Large intestine (tissue), 3 donors: Measurements from ENCODE around the gene CALY. TPM values are rescaled to one million over a fixed set of nuclear protein-coding genes. Genes with fewer than 3 reads are reported as not detected.

ENCODE experiments used
- DNase-seq, 2 donors: peaks; one replicate each; pipeline versions ENCODE4 v3.0.0 to v3.0.0-alpha.2; 2013
- H3K27ac ChIP-seq: one replicate; pipeline ENCODE4 v1.5.1; 2013; ENCODE audit warnings: low read length
- H3K27me3 ChIP-seq: 2 replicates; pipeline ENCODE4 v1.6.1; 2013; ENCODE audit warnings: low read length; ENCODE audit not compliant: control insufficient read depth, insufficient read depth
- H3K36me3 ChIP-seq: 2 replicates; pipeline ENCODE4 v1.6.1; 2013; ENCODE audit warnings: low read length; ENCODE audit not compliant: control insufficient read depth, insufficient read depth
- H3K4me1 ChIP-seq: one replicate; pipeline ENCODE4 v1.6.1; 2013; ENCODE audit warnings: low read length; ENCODE audit not compliant: control insufficient read depth, insufficient read depth
- H3K4me3 ChIP-seq: one replicate; pipeline ENCODE4 v1.5.1; 2013; ENCODE audit warnings: low read length
- H3K9me3 ChIP-seq: one replicate; pipeline ENCODE4 v1.6.1; 2013; ENCODE audit warnings: mild to moderate bottlenecking, low read depth, low read length, moderate library complexity; ENCODE audit not compliant: control insufficient read depth
- WGBS: methylation state at CpG from one replicate; pipeline ENCODE4 v1.1.5; 2013; ENCODE audit warnings: low lambda C conversion rate; ENCODE audit not compliant: insufficient coverage; 5-methylcytosine and 5-hydroxymethylcytosine counted together
- polyA plus RNA-seq: library from polyadenylated mRNA; unstranded; fragments of 120-200 nt; gene quantifications from one replicate; pipeline ENCODE4 v1.2.1, GENCODE V29; 2013

The CALY gene
- polyA plus RNA-seq, 1 donor, result 6.8 TPM

- no peak for DNase-seq
- Histone ChIP-seq H3K9me3 (peaks cover 23% of the 10 kb centered on the region), H3K4me3 (no peak overlapping the region), H3K27me3 (peaks cover 15% of the 10 kb centered on the region), H3K27ac (no peak overlapping the region), H3K36me3 (no peaks in the 10 kb centered on the region), H3K4me1 (peaks cover 11% of the 10 kb centered on the region)
- no CpG with 5 or more reads among the region's 4 CpGs for WGBS
Observed at GRCh38 chr10:133341983-133342382, 5.3 kb upstream of the CALY start.

- peaks cover 36% of the 10 kb centered on the region for H3K27me3 ChIP-seq
- 100% methylated on average over 2 of the region's 13 CpGs for WGBS
- no peak for DNase-seq
- H3K4me3 ChIP-seq, result no peak overlapping the region
- H3K27ac ChIP-seq, result no peak overlapping the region
- H3K4me1 ChIP-seq, result peaks cover 16% of the 10 kb centered on the region
- H3K36me3 ChIP-seq, result no peaks in the 10 kb centered on the region
- H3K9me3 ChIP-seq, result peaks cover 27% of the 10 kb centered on the region
Observed at GRCh38 chr10:133339708-133340380, 3.1 kb upstream of the CALY start.

GRCh38 chr10:133338080-133339071 is 1.7 kb upstream of the CALY start:
- WGBS, result no CpG with 5 or more reads among the region's 10 CpGs
- Histone ChIP-seq H3K36me3 (no peaks in the 10 kb centered on the region), H3K4me3 (no peak overlapping the region), H3K27me3 (peaks cover 44% of the 10 kb centered on the region), H3K9me3 (peaks cover 33% of the 10 kb centered on the region), H3K4me1 (peaks cover 12% of the 10 kb centered on the region), H3K27ac (no peak overlapping the region)
- DNase-seq, result no peak

- peaks cover 35% of the 10 kb centered on the region for H3K9me3 ChIP-seq
- H3K4me3 ChIP-seq, result no peak overlapping the region
- H3K27ac ChIP-seq, result no peak overlapping the region
- H3K36me3 ChIP-seq, result no peaks in the 10 kb centered on the region
- peaks cover 5% of the 10 kb centered on the region for H3K4me1 ChIP-seq
- no CpG with 5 or more reads among the region's 3 CpGs for WGBS
- DNase-seq, result no peak
- peaks cover 52% of the 10 kb centered on the region for H3K27me3 ChIP-seq
Observed at GRCh38 chr10:133337370-133337725, 652 bp upstream of the CALY start.

- Histone ChIP-seq H3K4me3 (no peak overlapping the region), H3K4me1 (peaks cover 5% of the 10 kb centered on the region), H3K9me3 (peaks cover 35% of the 10 kb centered on the region), H3K27ac (no peak overlapping the region), H3K27me3 (peaks cover 63% of the 10 kb centered on the region), H3K36me3 (no peaks in the 10 kb centered on the region)
- no CpG with 5 or more reads among the region's 41 CpGs for WGBS
- no peak for DNase-seq
Observed at GRCh38 chr10:133336118-133336576, 549 bp downstream of the CALY start.

- Histone ChIP-seq H3K27ac (no peak overlapping the region), H3K27me3 (peaks cover 68% of the 10 kb centered on the region), H3K4me1 (peaks cover 5% of the 10 kb centered on the region), H3K4me3 (peak overlapping the region; percentile 21), H3K36me3 (no peaks in the 10 kb centered on the region), H3K9me3 (peaks cover 35% of the 10 kb centered on the region)
- WGBS, result no CpG with 5 or more reads among the region's 75 CpGs
- peak in 1 of 2 donors; percentile 61 for DNase-seq
Observed at GRCh38 chr10:133335246-133336117, 1.2 kb downstream of the CALY start.

GRCh38 chr10:133334503-133335245 is 2.0 kb downstream of the CALY start:
- Histone ChIP-seq H3K36me3 (no peaks in the 10 kb centered on the region), H3K9me3 (peaks cover 35% of the 10 kb centered on the region), H3K27ac (no peak overlapping the region), H3K4me3 (no peak overlapping the region), H3K4me1 (peaks cover 7% of the 10 kb centered on the region), H3K27me3 (peaks cover 73% of the 10 kb centered on the region)
- peak in 1 of 2 donors; percentile 19 for DNase-seq
- WGBS, result no CpG with 5 or more reads among the region's 51 CpGs

- peaks cover 85% of the 10 kb centered on the region for H3K27me3 ChIP-seq
- no peak for DNase-seq
Observed at GRCh38 chr10:133332936-133333699, 3.6 kb downstream of the CALY start.

More at GRCh38 chr10:133332936-133333699, 3.6 kb downstream of the CALY start:
- Histone ChIP-seq H3K36me3 (no peaks in the 10 kb centered on the region), H3K4me3 (no peak overlapping the region), H3K9me3 (peaks cover 26% of the 10 kb centered on the region), H3K4me1 (peaks cover 7% of the 10 kb centered on the region), H3K27ac (no peak overlapping the region)
- 78% methylated on average over 7 of the region's 30 CpGs for WGBS
